HepG2 (cell line): ENCODE results near the gene TBX15. TPM values are rescaled to one million over a fixed set of nuclear protein-coding genes. Genes with fewer than 3 reads are reported as not detected.

Experiments
- BCL3 ChIP-seq: sonication (generic); formaldehyde crosslinking; IDR thresholded peaks from 2 replicates; pipeline ENCODE4 v1.5.1; 2020; ENCODE audit warnings: mild to moderate bottlenecking, missing genetic modification reagents, moderate library complexity
- IRX3 ChIP-seq: sonication (generic); formaldehyde crosslinking; IDR thresholded peaks from 2 replicates; pipeline ENCODE4 v1.8.1; 2023; ENCODE audit warnings: mild to moderate bottlenecking, low read depth, missing genetic modification reagents, borderline replicate concordance
- JARID2 ChIP-seq: sonication (generic); formaldehyde crosslinking; IDR thresholded peaks from 2 replicates; pipeline ENCODE4 v1.8.1; 2023; ENCODE audit warnings: missing genetic modification reagents, inconsistent platforms; ENCODE audit not compliant: insufficient replicate concordance
- PITX1 ChIP-seq: sonication (generic); formaldehyde crosslinking; IDR thresholded peaks from 2 replicates; pipeline ENCODE4 v1.5.1; 2020; ENCODE audit warnings: mild to moderate bottlenecking, missing genetic modification reagents
- RNF219 ChIP-seq: sonication (generic); formaldehyde crosslinking; IDR thresholded peaks from 2 replicates; pipeline ENCODE4 v1.5.0; 2020; ENCODE audit warnings: mild to moderate bottlenecking, missing genetic modification reagents
- SKI ChIP-seq: fragments of 450-650 bp; IDR thresholded peaks from one replicate; pipeline ENCODE4 v1.6.1; 2018; ENCODE audit warnings: mild to moderate bottlenecking; ENCODE audit not compliant: partially characterized antibody
- SNRNP70 ChIP-seq: fragments of 200-400 bp; formaldehyde crosslinking; IDR thresholded peaks from 2 replicates; pipeline ENCODE4 v1.6.1; 2017; ENCODE audit warnings: mild to moderate bottlenecking, low read depth, low read length, moderate library complexity
- ZFP37 ChIP-seq: sonication (generic); formaldehyde crosslinking; IDR thresholded peaks from 2 replicates; pipeline ENCODE4 v1.4.0; 2020; ENCODE audit warnings: missing genetic modification reagents, borderline replicate concordance
- ZNF382 ChIP-seq: sonication (generic); formaldehyde crosslinking; IDR thresholded peaks from 2 replicates; pipeline ENCODE4 v1.5.0; 2020; ENCODE audit warnings: missing genetic modification reagents, mild to moderate bottlenecking, borderline replicate concordance
- ZNF530 ChIP-seq: sonication (generic); formaldehyde crosslinking; IDR thresholded peaks from 2 replicates; pipeline ENCODE4 v1.5.0; 2020; ENCODE audit warnings: low read depth, mild to moderate bottlenecking, missing genetic modification reagents
- ZNF598 ChIP-seq: sonication (generic); formaldehyde crosslinking; IDR thresholded peaks from 2 replicates; pipeline ENCODE4 v1.5.1; 2020; ENCODE audit warnings: mild to moderate bottlenecking, missing genetic modification reagents, borderline replicate concordance
- ZSCAN31 ChIP-seq: sonication (generic); formaldehyde crosslinking; IDR thresholded peaks from 2 replicates; pipeline ENCODE4 v1.5.0; 2020; ENCODE audit warnings: low read depth, mild to moderate bottlenecking, missing genetic modification reagents
- polyA plus RNA-seq, 8 experiments: library from polyadenylated mRNA; depleted of rRNA in 3 of 8; stranded (reverse) in 7 of 8; unstranded in 1 of 8; fragments of >200 nt; fragmentation: Illumina TruSeq in 4 of 8; extraction: Trizol in 4 of 8; gene quantifications; 2 replicates each; pipeline versions ENCODE4 v1.2.1 to v1.2.3, GENCODE V29; 2011 to 2016; ENCODE audit warnings: low read depth in 4 of 8, missing spikeins in 1 of 8, mixed read lengths in 1 of 8; ENCODE audit not compliant: insufficient read depth in 1 of 8
- total RNA-seq, 5 experiments: library from RNA; depleted of rRNA; stranded (reverse); fragments of >200 nt; fragmentation: Illumina TruSeq; extraction: Trizol; gene quantifications; 2 replicates each; pipeline ENCODE4 v1.2.3, GENCODE V29; 2016; ENCODE audit warnings: low read depth in 1 of 5
- TF ChIP-seq, protein P1 (sequence below): sonication (generic); formaldehyde crosslinking; IDR thresholded peaks from 2 replicates; pipeline ENCODE4 v1.8.1; 2023; ENCODE audit warnings: mild to moderate bottlenecking, moderate library complexity, missing genetic modification reagents
- TF ChIP-seq, protein P2 (sequence below): sonication (generic); formaldehyde crosslinking; IDR thresholded peaks from 2 replicates; pipeline ENCODE4 v1.4.0; 2020; ENCODE audit warnings: mild to moderate bottlenecking, missing genetic modification reagents

The TBX15 gene
- total and polyA plus RNA-seq, 2 of the 13 experiments (the other 11 are each of a cell fraction or from before 2014, with no cell fraction given), result 0.42 to 1.9 TPM

- TF ChIP-seq, protein P1, sequence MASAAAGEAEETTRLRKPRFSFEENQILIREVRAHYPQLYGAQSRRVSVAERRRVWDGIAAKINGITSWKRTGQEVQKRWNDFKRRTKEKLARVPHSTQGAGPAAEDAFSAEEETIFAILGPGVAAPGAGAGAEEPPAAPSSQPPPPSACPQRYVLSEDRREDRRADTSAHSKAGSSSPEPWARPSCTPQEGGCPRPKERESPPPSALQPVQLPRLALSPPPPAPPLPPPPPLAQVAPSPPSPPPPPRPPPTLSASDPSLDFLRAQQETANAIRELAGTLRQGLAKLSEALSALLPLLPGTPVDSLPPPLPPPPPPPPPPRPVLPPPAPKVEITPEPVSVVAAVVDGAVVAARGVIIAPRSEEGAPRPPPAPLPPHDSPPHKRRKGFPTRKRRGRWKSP (CRISPR knock-in tag), result peak; percentile 72; the same call in 1 of the 2 replicates
- peak; percentile 82 for TF ChIP-seq SKI
- no peak for TF ChIP-seq IRX3 (CRISPR knock-in tag)
- TF ChIP-seq BCL3 (CRISPR knock-in tag), result no peak
- no peak for TF ChIP-seq JARID2 (CRISPR knock-in tag)
- no peak for TF ChIP-seq ZFP37 (CRISPR knock-in tag)
- TF ChIP-seq ZNF598, result no peak
- TF ChIP-seq PITX1 (CRISPR knock-in tag), result peak; percentile 91
- no peak for TF ChIP-seq ZNF382 (CRISPR knock-in tag)
- no peak for TF ChIP-seq ZSCAN31 (CRISPR knock-in tag)
- TF ChIP-seq ZNF530 (CRISPR knock-in tag), result no peak
- TF ChIP-seq, protein P2, sequence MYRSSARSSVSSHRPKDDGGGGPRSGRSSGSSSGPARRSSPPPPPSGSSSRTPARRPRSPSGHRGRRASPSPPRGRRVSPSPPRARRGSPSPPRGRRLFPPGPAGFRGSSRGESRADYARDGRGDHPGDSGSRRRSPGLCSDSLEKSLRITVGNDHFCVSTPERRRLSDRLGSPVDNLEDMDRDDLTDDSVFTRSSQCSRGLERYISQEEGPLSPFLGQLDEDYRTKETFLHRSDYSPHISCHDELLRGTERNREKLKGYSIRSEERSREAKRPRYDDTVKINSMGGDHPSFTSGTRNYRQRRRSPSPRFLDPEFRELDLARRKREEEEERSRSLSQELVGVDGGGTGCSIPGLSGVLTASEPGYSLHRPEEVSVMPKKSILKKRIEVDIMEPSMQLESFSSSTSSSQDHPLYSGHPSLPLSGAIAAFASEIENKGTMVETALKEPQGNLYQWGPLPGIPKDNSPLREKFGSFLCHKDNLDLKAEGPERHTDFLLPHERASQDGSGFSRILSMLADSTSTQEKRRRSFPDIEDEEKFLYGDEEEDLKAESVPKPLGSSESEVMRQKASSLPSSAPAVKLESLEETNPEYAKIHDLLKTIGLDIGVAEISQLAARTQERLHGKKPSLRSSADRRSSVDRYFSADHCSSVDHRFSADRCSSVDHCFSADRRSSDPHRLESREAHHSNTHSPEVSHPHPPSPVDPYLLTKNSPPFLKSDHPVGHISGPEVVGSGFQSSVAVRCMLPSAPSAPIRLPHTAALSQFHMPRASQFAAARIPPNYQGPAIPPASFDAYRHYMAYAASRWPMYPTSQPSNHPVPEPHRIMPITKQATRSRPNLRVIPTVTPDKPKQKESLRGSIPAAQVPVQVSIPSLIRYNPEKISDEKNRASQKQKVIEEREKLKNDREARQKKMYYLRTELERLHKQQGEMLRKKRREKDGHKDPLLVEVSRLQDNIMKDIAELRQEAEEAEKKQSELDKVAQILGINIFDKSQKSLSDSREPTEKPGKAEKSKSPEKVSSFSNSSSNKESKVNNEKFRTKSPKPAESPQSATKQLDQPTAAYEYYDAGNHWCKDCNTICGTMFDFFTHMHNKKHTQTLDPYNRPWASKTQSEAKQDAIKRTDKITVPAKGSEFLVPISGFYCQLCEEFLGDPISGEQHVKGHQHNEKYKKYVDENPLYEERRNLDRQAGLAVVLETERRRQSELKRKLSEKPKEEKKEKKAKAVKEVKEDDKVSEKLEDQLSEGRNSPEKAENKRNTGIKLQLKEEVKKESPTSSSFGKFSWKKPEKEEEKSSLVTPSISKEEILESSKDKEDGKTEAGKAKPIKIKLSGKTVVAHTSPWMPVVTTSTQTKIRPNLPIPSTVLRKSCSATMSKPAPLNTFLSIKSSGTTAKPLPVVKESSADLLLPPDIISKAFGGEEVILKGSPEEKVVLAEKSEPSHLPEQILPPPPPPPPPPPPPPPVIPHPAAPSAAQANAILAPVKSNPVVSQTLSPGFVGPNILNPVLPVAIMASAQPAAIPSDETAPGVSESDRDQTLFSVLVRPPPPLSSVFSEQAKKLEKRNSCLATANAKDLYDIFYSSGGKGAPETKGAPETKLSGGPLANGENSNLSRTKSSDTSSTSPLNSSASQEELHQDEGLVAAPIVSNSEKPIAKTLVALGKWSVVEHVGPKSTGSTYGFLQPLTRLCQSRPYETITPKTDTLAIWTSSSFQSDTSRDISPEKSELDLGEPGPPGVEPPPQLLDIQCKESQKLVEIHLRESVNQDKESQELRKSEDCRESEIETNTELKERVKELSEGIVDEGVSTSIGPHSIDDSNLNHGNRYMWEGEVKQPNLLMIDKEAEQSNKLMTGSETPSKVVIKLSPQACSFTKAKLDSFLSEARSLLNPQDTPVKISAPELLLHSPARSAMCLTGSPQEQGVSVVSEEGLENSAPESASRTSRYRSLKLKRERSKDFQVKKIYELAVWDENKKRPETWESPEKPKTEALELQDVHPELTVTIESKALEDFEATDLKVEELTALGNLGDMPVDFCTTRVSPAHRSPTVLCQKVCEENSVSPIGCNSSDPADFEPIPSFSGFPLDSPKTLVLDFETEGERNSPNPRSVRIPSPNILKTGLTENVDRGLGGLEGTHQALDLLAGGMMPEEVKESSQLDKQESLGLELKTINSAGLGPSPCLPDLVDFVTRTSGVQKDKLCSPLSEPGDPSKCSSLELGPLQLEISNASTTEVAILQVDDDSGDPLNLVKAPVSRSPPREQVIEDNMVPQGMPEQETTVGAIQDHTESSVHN (CRISPR knock-in tag), result no peak
- 0 out of 2 replicates have a peak, but pooled peaks have one; percentile 48 for TF ChIP-seq RNF219
- no peak for TF ChIP-seq SNRNP70
These were observed 24.4 kb downstream of the TBX15 start (continued) for GRCh38 chr1:118963456-118964430.
